Stimulated activated naive CD8-positive, alpha-beta T cell treated with anti-CD3 and anti-CD28 coated beads, Interleukin-15, Interleukin-2, amounts not matched to agents 100 U/mL and 50 U/mL, for 24 hours (primary cell): ENCODE results near the gene ERG28.
"Not testable (repeated sequence)": the region's sequence is repeated elsewhere in the genome, so short reads cannot be mapped to it uniquely, and the experiment has no call there.

ENCODE experiments used
- ATAC-seq: fragments of 150-1000 bp; cut with Tn5 transposase; one replicate; pipeline ENCODE4 v1.10.0; 2021
- DNase-seq: peaks from one replicate; pipeline ENCODE4 v3.0.0; 2021

Gene ERG28

GRCh38 chr14:75625034-75625433 lies 35.6 kb downstream of the ERG28 start:
- ATAC-seq = no peak
- no peak for DNase-seq

GRCh38 chr14:75619548-75619947 lies 41.1 kb downstream of the ERG28 start:
- no peak for ATAC-seq
- no peak for DNase-seq

- DNase-seq (no peak), ATAC-seq (no peak)
Observed at GRCh38 chr14:75615200-75615599, 45.5 kb downstream of the ERG28 start.

GRCh38 chr14:75614179-75614578 lies 46.5 kb downstream of the ERG28 start:
- no peak for ATAC-seq
- DNase-seq = no peak

GRCh38 chr14:75612157-75612556 lies 48.5 kb downstream of the ERG28 start:
- DNase-seq = no peak
- ATAC-seq = no peak

GRCh38 chr14:75610834-75611233 lies 49.8 kb downstream of the ERG28 start:
- ATAC-seq (no peak), DNase-seq (no peak)

- no peak for DNase-seq
- ATAC-seq = no peak
Observed at GRCh38 chr14:75609606-75610475, 50.8 kb downstream of the ERG28 start.

GRCh38 chr14:75609116-75609515 lies 51.6 kb downstream of the ERG28 start:
- DNase-seq = no peak

GRCh38 chr14:75607842-75608640 lies 52.6 kb downstream of the ERG28 start:
- ATAC-seq (no peak), DNase-seq (no peak)

More at GRCh38 chr14:75609116-75609515, 51.6 kb downstream of the ERG28 start:
- ATAC-seq = no peak

- ATAC-seq (no peak), DNase-seq (no peak)
Observed at GRCh38 chr14:75607044-75607443, 53.6 kb downstream of the ERG28 start.

GRCh38 chr14:75605916-75606315 lies 54.8 kb downstream of the ERG28 start:
- no peak for ATAC-seq
- DNase-seq = no peak

- DNase-seq (no peak), ATAC-seq (no peak)
Observed at GRCh38 chr14:75604979-75605851, 55.5 kb downstream of the ERG28 start.

- DNase-seq = no peak
- no peak for ATAC-seq
Observed at GRCh38 chr14:75602503-75602902, 58.2 kb downstream of the ERG28 start.

- not testable (repeated sequence) for DNase-seq
Observed at GRCh38 chr14:75601061-75601460, 59.6 kb downstream of the ERG28 start.

GRCh38 chr14:75600100-75600499 lies 60.6 kb downstream of the ERG28 start:
- ATAC-seq, DNase-seq: not testable (repeated sequence)

More at GRCh38 chr14:75601061-75601460, 59.6 kb downstream of the ERG28 start:
- not testable (repeated sequence) for ATAC-seq
